ENCODE measurements around the gene UBE3A. TPM values are rescaled to one million over a fixed set of nuclear protein-coding genes. Genes with fewer than 3 reads are reported as not detected.

UBE3A gene
- total RNA-seq, 1 donor from 2014 or later: 99.9 TPM

- peaks cover 4% of the 10 kb centered on the region for H3K27me3 Mint-ChIP-seq (ENCODE audit: low read depth)
- no peak for TF ChIP-seq CTCF (conservative IDR thresholded peaks at IDR 0.05)
- peaks cover 23% of the 10 kb centered on the region for H3K4me1 Mint-ChIP-seq
- H3K36me3 Mint-ChIP-seq (ENCODE audit: low read depth): no peaks in the 10 kb centered on the region
- DNase-seq (ENCODE audit: low read depth, low spot score): no peak
- H3K9me3 Mint-ChIP-seq: no peaks in the 10 kb centered on the region
- no peak overlapping the region for H3K27ac Mint-ChIP-seq (ENCODE audit: unreplicated experiment)
- H3K4me3 Mint-ChIP-seq: no peak overlapping the region
These were observed 39.0 kb upstream of the UBE3A start for GRCh38 chr15:25477816-25478215.

- Mint-ChIP-seq H3K4me1 (peaks cover 14% of the 10 kb centered on the region), H3K9me3 (peaks cover 5% of the 10 kb centered on the region), H3K27me3 (ENCODE audit: low read depth) (no peaks in the 10 kb centered on the region), H3K36me3 (ENCODE audit: low read depth) (no peaks in the 10 kb centered on the region), H3K27ac (ENCODE audit: unreplicated experiment) (no peak overlapping the region), H3K4me3 (no peak overlapping the region)
- no peak for TF ChIP-seq CTCF (conservative IDR thresholded peaks at IDR 0.05)
- DNase-seq (ENCODE audit: low read depth, low spot score): no peak
These were observed 35.4 kb upstream of the UBE3A start for GRCh38 chr15:25474251-25474650.

- H3K36me3 Mint-ChIP-seq (ENCODE audit: low read depth): no peaks in the 10 kb centered on the region
- DNase-seq (ENCODE audit: low read depth, low spot score): no peak
- H3K9me3 Mint-ChIP-seq: peaks cover 5% of the 10 kb centered on the region
- H3K27ac Mint-ChIP-seq (ENCODE audit: unreplicated experiment): no peak overlapping the region
- no peaks in the 10 kb centered on the region for H3K4me1 Mint-ChIP-seq
- H3K4me3 Mint-ChIP-seq: no peak overlapping the region
- TF ChIP-seq CTCF (conservative IDR thresholded peaks at IDR 0.05): no peak
- no peaks in the 10 kb centered on the region for H3K27me3 Mint-ChIP-seq (ENCODE audit: low read depth)
These were observed 31.4 kb upstream of the UBE3A start for GRCh38 chr15:25470230-25470629.

- Mint-ChIP-seq H3K27me3 (ENCODE audit: low read depth) (no peaks in the 10 kb centered on the region), H3K36me3 (ENCODE audit: low read depth) (no peaks in the 10 kb centered on the region), H3K27ac (ENCODE audit: unreplicated experiment) (no peak overlapping the region), H3K4me3 (no peak overlapping the region), H3K9me3 (peaks cover 5% of the 10 kb centered on the region), H3K4me1 (no peaks in the 10 kb centered on the region)
- no peak for TF ChIP-seq CTCF (conservative IDR thresholded peaks at IDR 0.05)
- no peak for DNase-seq (ENCODE audit: low read depth, low spot score)
These were observed 30.6 kb upstream of the UBE3A start for GRCh38 chr15:25469377-25469776.

GRCh38 chr15:25468611-25469010, 29.8 kb upstream of the UBE3A start:
- Mint-ChIP-seq H3K27ac (ENCODE audit: unreplicated experiment) (no peak overlapping the region), H3K4me3 (no peak overlapping the region), H3K27me3 (ENCODE audit: low read depth) (no peaks in the 10 kb centered on the region), H3K36me3 (ENCODE audit: low read depth) (no peaks in the 10 kb centered on the region), H3K4me1 (no peaks in the 10 kb centered on the region), H3K9me3 (peaks cover 5% of the 10 kb centered on the region)
- DNase-seq (ENCODE audit: low read depth, low spot score): no peak
- no peak for TF ChIP-seq CTCF (conservative IDR thresholded peaks at IDR 0.05)

GRCh38 chr15:25465835-25466234, 27.0 kb upstream of the UBE3A start:
- no peak overlapping the region for H3K4me3 Mint-ChIP-seq
- no peaks in the 10 kb centered on the region for H3K9me3 Mint-ChIP-seq
- no peaks in the 10 kb centered on the region for H3K27me3 Mint-ChIP-seq (ENCODE audit: low read depth)
- TF ChIP-seq CTCF (conservative IDR thresholded peaks at IDR 0.05): no peak
- DNase-seq (ENCODE audit: low read depth, low spot score): no peak
- H3K27ac Mint-ChIP-seq (ENCODE audit: unreplicated experiment): no peak overlapping the region
- no peaks in the 10 kb centered on the region for H3K4me1 Mint-ChIP-seq
- no peaks in the 10 kb centered on the region for H3K36me3 Mint-ChIP-seq (ENCODE audit: low read depth)

All from neural crest cell (in vitro differentiated cells).